Spleen (tissue), 11 donors: Measurements from ENCODE around the gene PPP1R3F. TPM values are rescaled to one million over a fixed set of nuclear protein-coding genes. Genes with fewer than 3 reads are reported as not detected.
"Not testable (repeated sequence)": the region's sequence is repeated elsewhere in the genome, so short reads cannot be mapped to it uniquely, and the experiment has no call there.

ENCODE experiments used
- DNase-seq: peaks from one replicate; pipeline ENCODE4 v3.0.0-alpha.2; 2020
- H3K27ac ChIP-seq, 8 donors: fragments of 200-600 bp; sonication (generic) in 7 of 8; 1 replicate in 4 of 8; 2 replicates in 4 of 8; pipeline versions ENCODE4 v1.5.0 to v1.8.0; 2016 to 2021; ENCODE audit warnings: inconsistent platforms in 4 of 8, mild to moderate bottlenecking in 4 of 8, moderate library complexity in 1 of 8
- H3K27me3 ChIP-seq, 7 donors: fragments of 200-600 bp; sonication (generic) in 6 of 7; replicated peaks in 1 of 7; 1 replicate in 4 of 7; 2 replicates in 3 of 7; pipeline versions ENCODE4 v1.5.0 to v1.8.0; 2016 to 2021; ENCODE audit warnings: inconsistent platforms in 3 of 7, mild to moderate bottlenecking in 1 of 7
- H3K36me3 ChIP-seq, 6 donors: fragments of 200-600 bp; sonication (generic) in 5 of 6; 1 replicate in 4 of 6; 2 replicates in 2 of 6; pipeline versions ENCODE4 v1.5.0 to v1.8.0; 2016 to 2021; ENCODE audit warnings: inconsistent platforms in 2 of 6
- H3K4me1 ChIP-seq, 6 donors: fragments of 200-600 bp; sonication (generic) in 5 of 6; 1 replicate in 3 of 6; 2 replicates in 3 of 6; pipeline versions ENCODE4 v1.5.0 to v1.8.0; 2016 to 2021; ENCODE audit warnings: inconsistent platforms in 3 of 6
- H3K4me3 ChIP-seq, 8 donors: fragments of 200-600 bp; sonication (generic) in 7 of 8; 1 replicate in 4 of 8; 2 replicates in 4 of 8; pipeline versions ENCODE4 v1.5.0 to v1.8.0; 2016 to 2021; ENCODE audit warnings: inconsistent platforms in 4 of 8, mild to moderate bottlenecking in 4 of 8, moderate library complexity in 2 of 8
- H3K9me3 ChIP-seq, 8 donors: fragments of 200-600 bp; sonication (generic) in 7 of 8; 1 replicate in 4 of 8; 2 replicates in 4 of 8; pipeline versions ENCODE4 v1.5.0 to v1.8.0; 2016 to 2021; ENCODE audit warnings: inconsistent platforms in 4 of 8
- CTCF ChIP-seq, 11 experiments: fragments of 200-600 bp in 7 of 11; fragments of 450-650 bp in 4 of 11; sonication (generic) in 4 of 11; IDR thresholded peaks in 8 of 11; conservative IDR thresholded peaks in 3 of 11; 1 replicate in 7 of 11; 2 replicates in 4 of 11; pipeline versions ENCODE4 v1.4.0 to v1.8.0; 2016 to 2021; ENCODE audit warnings: antibody characterized with exemption in 11 of 11, inconsistent platforms in 4 of 11, mild to moderate bottlenecking in 1 of 11
- POLR2A ChIP-seq, 3 donors: fragments of 450-650 bp; IDR thresholded peaks; one replicate each; pipeline ENCODE4 v1.5.1; 2017; ENCODE audit warnings: antibody characterized with exemption in 3 of 3, mild to moderate bottlenecking in 1 of 3
- POLR2AphosphoS5 ChIP-seq, 3 donors: sonication (generic); formaldehyde crosslinking; IDR thresholded peaks; one replicate each; pipeline ENCODE4 v1.5.1; 2017; ENCODE audit warnings: antibody characterized with exemption in 3 of 3
- WGBS, 5 donors: extraction: QIAGEN DNeasy Blood & Tissue Kit in 3 of 5; methylation state at CpG; one replicate each; pipeline versions ENCODE4 v1.1.5 to v1.1.7; 2013 to 2018; 5-methylcytosine and 5-hydroxymethylcytosine counted together
- intact Hi-C: fragments of 100-400 bp; cut with DNase I; formaldehyde crosslinking; loops from one replicate; pipeline ENCODE4 v1.15.0; 2023; ENCODE audit warnings: low total_unique reads
- polyA plus RNA-seq, 3 donors: library from polyadenylated mRNA; stranded (reverse); fragments of 200-250 nt; gene quantifications; one replicate each; pipeline ENCODE4 v1.2.1, GENCODE V29; 2013
- total RNA-seq, 7 donors: library from RNA; depleted of rRNA in 3 of 7; stranded (reverse); fragments of >200 nt in 3 of 7; fragmentation: NEBNext Ultra II Directional in 4 of 7; extraction: Animal tissue kit (Norgen Biotek cat#: 25700) in 4 of 7; gene quantifications; one replicate each; pipeline versions ENCODE4 v1.1.0 to v1.2.1, GENCODE V29; 2016 to 2021
- donor health status: healthy with polysubstance abuse.
- donor health status: DM: no; HTN: no; CAD: no; lungs with moderate emphysema.
- donor health status: DM: no; HTN: no; CAD: no.
- donor health status: Bipolar disorder and iron deficiency.
- donor health status: healthy.
- donor health status: DM: no; HTN: no; CAD: no.
- donor health status: DM: yes; HTN: yes; CAD: no.

Gene PPP1R3F
- total and polyA plus RNA-seq, 10 donors, result 2.2 to 8.9 (median 5.6) TPM

GRCh38 chrX:49312176-49312575 lies 42.6 kb downstream of the PPP1R3F start:
- H3K27me3 ChIP-seq, result no peaks in the 10 kb centered on the region
- no peak overlapping the region for H3K4me3 ChIP-seq
- no peak for DNase-seq
- TF ChIP-seq POLR2AphosphoS5 (IDR thresholded peaks at IDR 0.05), result no peak
- no peak for TF ChIP-seq CTCF (IDR thresholded peaks at IDR 0.05 in 8 of 11, conservative IDR thresholded peaks at IDR 0.05 in 3 of 11)
- TF ChIP-seq POLR2A (IDR thresholded peaks at IDR 0.05), result no peak
- intact Hi-C loops, result no loop called here
- no peaks in the 10 kb centered on the region for H3K9me3 ChIP-seq
- peaks cover 0 to 20% (median 7%) of the 10 kb centered on the region in 6 donors for H3K4me1 ChIP-seq
- no peaks in the 10 kb centered on the region for H3K36me3 ChIP-seq
- WGBS, 5 donors, result 43 to 77% (median 61%) methylated on average over 2 of the region's 2 CpGs
- H3K27ac ChIP-seq, result no peak overlapping the region

GRCh38 chrX:49316085-49316484 lies 46.5 kb downstream of the PPP1R3F start:
- Histone ChIP-seq H3K9me3 (no peaks in the 10 kb centered on the region), H3K27me3 (no peaks in the 10 kb centered on the region), H3K4me1 (no peaks in the 10 kb centered on the region), H3K36me3 (no peaks in the 10 kb centered on the region), H3K4me3 (no peak overlapping the region), H3K27ac (no peak overlapping the region)
- 66 to 85% (median 70%) methylated on average over 4 of the region's 4 CpGs for WGBS, 5 donors
- intact Hi-C loops, result no loop called here
- TF ChIP-seq POLR2AphosphoS5 (IDR thresholded peaks at IDR 0.05) (no peak), POLR2A (IDR thresholded peaks at IDR 0.05) (no peak)
- DNase-seq, result no peak

GRCh38 chrX:49321737-49322136 lies 52.1 kb downstream of the PPP1R3F start, which contains the start of gene GAGE12J:
GAGE12J (plus strand) TSS chrX:49322037; CDS start chrX:49323194, 1,157 bp downstream.
- H3K4me3 ChIP-seq, intact Hi-C loops, H3K9me3 ChIP-seq, H3K36me3 ChIP-seq, H3K27ac ChIP-seq, H3K27me3 ChIP-seq, DNase-seq, H3K4me1 ChIP-seq: not testable (repeated sequence)
- WGBS, 5 donors, result 88% methylated on average over 1 of the region's 16 CpGs; no CpG with 5 or more reads in 4 of the 5 donors

- H3K27ac ChIP-seq, H3K4me1 ChIP-seq, H3K4me3 ChIP-seq, DNase-seq, H3K27me3 ChIP-seq, H3K36me3 ChIP-seq, intact Hi-C loops, H3K9me3 ChIP-seq: not testable (repeated sequence)
- WGBS, 5 donors, result no CpG with 5 or more reads among the region's 27 CpGs
These were observed 52.7 kb downstream of the PPP1R3F start for GRCh38 chrX:49322266-49322665.

- WGBS, 5 donors, result 61 to 77% methylated on average over 3 to 4 of the region's 7 CpGs; no CpG with 5 or more reads in 3 of the 5 donors
These were observed 54.1 kb downstream of the PPP1R3F start for GRCh38 chrX:49323735-49324134.

GRCh38 chrX:49330421-49330820 lies 60.8 kb downstream of the PPP1R3F start:
- DNase-seq, H3K9me3 ChIP-seq, H3K4me3 ChIP-seq, H3K27me3 ChIP-seq, H3K36me3 ChIP-seq, intact Hi-C loops, H3K27ac ChIP-seq, H3K4me1 ChIP-seq: not testable (repeated sequence)
- 74 to 92% (median 82%) methylated on average over 2 to 10 of the region's 11 CpGs for WGBS, 5 donors

More at GRCh38 chrX:49323735-49324134, 54.1 kb downstream of the PPP1R3F start:
- H3K36me3 ChIP-seq, H3K27me3 ChIP-seq, DNase-seq, H3K4me3 ChIP-seq, intact Hi-C loops, H3K4me1 ChIP-seq, H3K9me3 ChIP-seq, H3K27ac ChIP-seq: not testable (repeated sequence)

- H3K4me3 ChIP-seq, intact Hi-C loops, H3K36me3 ChIP-seq, H3K27ac ChIP-seq, H3K4me1 ChIP-seq, H3K9me3 ChIP-seq, DNase-seq, H3K27me3 ChIP-seq: not testable (repeated sequence)
- WGBS, 5 donors, result no CpG with 5 or more reads among the region's 16 CpGs
These were observed 61.7 kb downstream of the PPP1R3F start, which contains the start of gene GAGE13 for GRCh38 chrX:49331282-49331681. GAGE13 (plus strand) TSS chrX:49331582; CDS start chrX:49332738, 1,156 bp downstream.

- H3K36me3 ChIP-seq, H3K4me3 ChIP-seq, H3K27me3 ChIP-seq, intact Hi-C loops, H3K4me1 ChIP-seq, H3K9me3 ChIP-seq, DNase-seq, H3K27ac ChIP-seq: not testable (repeated sequence)
- WGBS, 5 donors, result 92% methylated on average over 20 of the region's 26 CpGs; no CpG with 5 or more reads in 4 of the 5 donors
These were observed 62.2 kb downstream of the PPP1R3F start for GRCh38 chrX:49331841-49332240.
